HEK293 (cell line): Measurements from ENCODE around the gene SLC25A41.

Experiments
- CTCF ChIA-PET: fragments of 350-600 bp; formaldehyde crosslinking; extraction: SDS; loops from one replicate; lab custom pipeline; 2021; ENCODE audit warnings: antibody characterized with exemption; lab: Yijun Ruan, JAX
- POLR2A ChIA-PET: fragments of 300-600 bp; formaldehyde crosslinking; extraction: SDS; loops from one replicate; lab custom pipeline; 2020; ENCODE audit warnings: antibody characterized with exemption, inconsistent platforms; lab: Yijun Ruan, JAX
- H3K27ac ChIP-seq: fragments of 200-500 bp; sonication (Bioruptor generic); 2 replicates; pipeline ENCODE4 v1.5.1; 2014; ENCODE audit warnings: low read depth, low read length, control low read depth, inconsistent platforms; ENCODE audit errors: extremely low read depth
- H3K36me3 ChIP-seq, 2 experiments: fragments of 200-500 bp in 1 of 2; sonication (Bioruptor generic) in 1 of 2; 1 replicate in 1 of 2; 2 replicates in 1 of 2; pipeline ENCODE4 v1.5.1; 2014 to 2017; ENCODE audit warnings: inconsistent platforms in 2 of 2, low read length in 2 of 2; ENCODE audit not compliant: control insufficient read depth in 2 of 2, insufficient read depth in 1 of 2
- H3K4me1 ChIP-seq: fragments of 200-500 bp; sonication (Bioruptor generic); 2 replicates; pipeline ENCODE4 v1.5.1; 2014; ENCODE audit warnings: mild to moderate bottlenecking, low read length, inconsistent platforms; ENCODE audit not compliant: control insufficient read depth, insufficient read depth
- H3K4me3 ChIP-seq: 2 replicates; pipeline ENCODE4 v1.5.1; 2011; ENCODE audit warnings: low read depth, mild to moderate bottlenecking, control low read depth, low read length, moderate library complexity
- H3K9me3 ChIP-seq: fragments of 200-500 bp; sonication (Bioruptor generic); 2 replicates; pipeline ENCODE4 v1.5.1; 2014; ENCODE audit warnings: low read depth, low read length, inconsistent platforms; ENCODE audit not compliant: control insufficient read depth, insufficient read depth
- BCL11A ChIP-seq: fragments of 450-650 bp; formaldehyde crosslinking; IDR thresholded peaks from 2 replicates; pipeline ENCODE4 v1.5.1; 2016; ENCODE audit warnings: low read depth, missing biosample characterization, missing genetic modification characterization
- FEZF1 ChIP-seq: fragments of 450-650 bp; formaldehyde crosslinking; IDR thresholded peaks from 2 replicates; pipeline ENCODE4 v1.5.1; 2016; ENCODE audit warnings: missing biosample characterization, missing genetic modification characterization
- GFI1B ChIP-seq: fragments of 450-650 bp; formaldehyde crosslinking; IDR thresholded peaks from 2 replicates; pipeline ENCODE4 v1.5.1; 2016; ENCODE audit warnings: missing biosample characterization, missing genetic modification characterization
- KLF1 ChIP-seq: fragments of 450-650 bp; formaldehyde crosslinking; IDR thresholded peaks from 2 replicates; pipeline ENCODE4 v1.5.1; 2016; ENCODE audit warnings: missing biosample characterization, missing genetic modification characterization
- KLF9 ChIP-seq: fragments of 450-650 bp; formaldehyde crosslinking; IDR thresholded peaks from 2 replicates; pipeline ENCODE4 v1.5.1; 2016; ENCODE audit warnings: missing biosample characterization, missing genetic modification characterization, low read depth
- REST ChIP-seq: fragments of 450-650 bp; formaldehyde crosslinking; IDR thresholded peaks from 2 replicates; pipeline ENCODE4 v1.5.1; 2016; ENCODE audit warnings: missing biosample characterization, missing genetic modification characterization
- ZNF18 ChIP-seq: fragments of 450-650 bp; formaldehyde crosslinking; IDR thresholded peaks from 2 replicates; pipeline ENCODE4 v1.5.1; 2016; ENCODE audit warnings: missing biosample characterization, missing genetic modification characterization
- ZNF221 ChIP-seq: fragments of 450-650 bp; formaldehyde crosslinking; IDR thresholded peaks from 2 replicates; pipeline ENCODE4 v1.5.1; 2017; ENCODE audit warnings: missing biosample characterization, missing genetic modification characterization, borderline replicate concordance
- ZNF248 ChIP-seq: fragments of 450-650 bp; formaldehyde crosslinking; IDR thresholded peaks from 2 replicates; pipeline ENCODE4 v1.5.1; 2017; ENCODE audit warnings: missing biosample characterization, missing genetic modification characterization
- ZNF302 ChIP-seq: fragments of 450-650 bp; formaldehyde crosslinking; IDR thresholded peaks from 2 replicates; pipeline ENCODE4 v1.5.1; 2016; ENCODE audit warnings: missing biosample characterization, missing genetic modification characterization, low read depth
- ZNF324 ChIP-seq: fragments of 450-650 bp; formaldehyde crosslinking; IDR thresholded peaks from 2 replicates; pipeline ENCODE4 v1.5.1; 2016; ENCODE audit warnings: missing biosample characterization, missing genetic modification characterization
- ZNF350 ChIP-seq: fragments of 450-650 bp; formaldehyde crosslinking; IDR thresholded peaks from 2 replicates; pipeline ENCODE4 v1.5.0; 2017; ENCODE audit warnings: missing biosample characterization, mild to moderate bottlenecking, missing genetic modification characterization
- ZNF404 ChIP-seq: fragments of 450-650 bp; formaldehyde crosslinking; IDR thresholded peaks from 2 replicates; pipeline ENCODE4 v1.5.1; 2017; ENCODE audit warnings: missing biosample characterization, missing genetic modification characterization
- ZNF488 ChIP-seq: fragments of 450-650 bp; formaldehyde crosslinking; IDR thresholded peaks from 2 replicates; pipeline ENCODE4 v1.5.1; 2016; ENCODE audit warnings: missing biosample characterization, missing genetic modification characterization
- ZNF510 ChIP-seq: fragments of 450-650 bp; formaldehyde crosslinking; IDR thresholded peaks from 2 replicates; pipeline ENCODE4 v1.5.1; 2018; ENCODE audit warnings: mild to moderate bottlenecking, missing genetic modification characterization, missing biosample characterization; ENCODE audit not compliant: insufficient replicate concordance
- ZNF521 ChIP-seq: fragments of 450-650 bp; formaldehyde crosslinking; IDR thresholded peaks from 2 replicates; pipeline ENCODE4 v1.5.1; 2017; ENCODE audit warnings: missing biosample characterization, mild to moderate bottlenecking, missing genetic modification characterization
- ZNF658 ChIP-seq: fragments of 450-650 bp; formaldehyde crosslinking; IDR thresholded peaks from 2 replicates; pipeline ENCODE4; 2016; ENCODE audit warnings: missing biosample characterization, missing genetic modification characterization
- TF ChIP-seq, protein P1 (sequence below): fragments of 450-650 bp; formaldehyde crosslinking; IDR thresholded peaks from 2 replicates; pipeline ENCODE4 v1.5.1; 2016; ENCODE audit warnings: missing biosample characterization, missing genetic modification characterization
- TF ChIP-seq, protein P2 (sequence below): fragments of 450-650 bp; formaldehyde crosslinking; IDR thresholded peaks from 2 replicates; pipeline ENCODE4 v1.5.1; 2016; ENCODE audit warnings: missing biosample characterization, missing genetic modification characterization, borderline replicate concordance
- TF ChIP-seq, protein P3 (sequence below): fragments of 450-650 bp; formaldehyde crosslinking; IDR thresholded peaks from 2 replicates; pipeline ENCODE4; 2016; ENCODE audit warnings: missing biosample characterization, missing genetic modification characterization

Gene SLC25A41

DNA sequence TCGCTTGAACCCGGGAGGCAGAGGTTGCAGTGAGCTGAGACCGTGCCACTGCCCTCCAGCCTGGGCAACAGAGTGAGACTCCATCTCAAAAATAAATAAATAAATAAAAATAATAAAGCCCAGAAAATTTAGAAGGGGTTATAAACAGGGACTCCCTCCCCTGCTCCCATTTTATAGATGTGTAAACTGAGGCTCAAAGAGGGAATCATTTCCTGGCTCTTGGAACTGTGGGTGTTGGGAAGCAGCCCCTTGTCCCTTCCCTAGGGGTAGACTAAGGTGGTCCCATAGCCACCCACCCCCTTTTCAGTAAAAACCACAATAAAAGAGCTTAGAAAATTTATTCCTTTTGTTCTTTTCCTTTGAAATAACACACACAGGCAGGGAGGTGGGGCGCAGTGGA lies 6.2 kb upstream of the SLC25A41 start (continued):
- TF ChIP-seq REST (tag by site-specific recombination) = no peak
- no peak for TF ChIP-seq ZNF350 (tag by site-specific recombination)
- no peak for TF ChIP-seq ZNF248 (tag by site-specific recombination)

GRCh38 chr19:6433165-6433564 lies 398 bp downstream of the SLC25A41 start:
- CTCF ChIA-PET = interaction anchor here (0.6 kb wide), 1 partner anchor 52 kb away, joined by 3 read pairs; no protein-coding TSS in a partner anchor
- Histone ChIP-seq H3K4me1 (no peaks in the 10 kb centered on the region), H3K27ac (no peak overlapping the region)
- TF ChIP-seq, protein P1, sequence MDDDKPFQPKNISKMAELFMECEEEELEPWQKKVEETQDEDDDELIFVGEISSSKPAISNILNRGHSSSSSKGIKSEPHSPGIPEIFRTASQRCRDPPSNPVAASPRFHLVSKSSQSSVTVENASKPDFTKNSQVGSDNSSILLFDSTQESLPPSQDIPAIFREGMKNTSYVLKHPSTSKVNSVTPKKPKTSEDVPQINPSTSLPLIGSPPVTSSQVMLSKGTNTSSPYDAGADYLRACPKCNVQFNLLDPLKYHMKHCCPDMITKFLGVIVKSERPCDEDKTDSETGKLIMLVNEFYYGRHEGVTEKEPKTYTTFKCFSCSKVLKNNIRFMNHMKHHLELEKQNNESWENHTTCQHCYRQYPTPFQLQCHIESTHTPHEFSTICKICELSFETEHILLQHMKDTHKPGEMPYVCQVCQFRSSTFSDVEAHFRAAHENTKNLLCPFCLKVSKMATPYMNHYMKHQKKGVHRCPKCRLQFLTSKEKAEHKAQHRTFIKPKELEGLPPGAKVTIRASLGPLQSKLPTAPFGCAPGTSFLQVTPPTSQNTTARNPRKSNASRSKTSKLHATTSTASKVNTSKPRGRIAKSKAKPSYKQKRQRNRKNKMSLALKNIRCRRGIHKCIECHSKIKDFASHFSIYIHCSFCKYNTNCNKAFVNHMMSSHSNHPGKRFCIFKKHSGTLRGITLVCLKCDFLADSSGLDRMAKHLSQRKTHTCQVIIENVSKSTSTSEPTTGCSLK (tag by site-specific recombination) = no peak
- TF ChIP-seq, protein P2, sequence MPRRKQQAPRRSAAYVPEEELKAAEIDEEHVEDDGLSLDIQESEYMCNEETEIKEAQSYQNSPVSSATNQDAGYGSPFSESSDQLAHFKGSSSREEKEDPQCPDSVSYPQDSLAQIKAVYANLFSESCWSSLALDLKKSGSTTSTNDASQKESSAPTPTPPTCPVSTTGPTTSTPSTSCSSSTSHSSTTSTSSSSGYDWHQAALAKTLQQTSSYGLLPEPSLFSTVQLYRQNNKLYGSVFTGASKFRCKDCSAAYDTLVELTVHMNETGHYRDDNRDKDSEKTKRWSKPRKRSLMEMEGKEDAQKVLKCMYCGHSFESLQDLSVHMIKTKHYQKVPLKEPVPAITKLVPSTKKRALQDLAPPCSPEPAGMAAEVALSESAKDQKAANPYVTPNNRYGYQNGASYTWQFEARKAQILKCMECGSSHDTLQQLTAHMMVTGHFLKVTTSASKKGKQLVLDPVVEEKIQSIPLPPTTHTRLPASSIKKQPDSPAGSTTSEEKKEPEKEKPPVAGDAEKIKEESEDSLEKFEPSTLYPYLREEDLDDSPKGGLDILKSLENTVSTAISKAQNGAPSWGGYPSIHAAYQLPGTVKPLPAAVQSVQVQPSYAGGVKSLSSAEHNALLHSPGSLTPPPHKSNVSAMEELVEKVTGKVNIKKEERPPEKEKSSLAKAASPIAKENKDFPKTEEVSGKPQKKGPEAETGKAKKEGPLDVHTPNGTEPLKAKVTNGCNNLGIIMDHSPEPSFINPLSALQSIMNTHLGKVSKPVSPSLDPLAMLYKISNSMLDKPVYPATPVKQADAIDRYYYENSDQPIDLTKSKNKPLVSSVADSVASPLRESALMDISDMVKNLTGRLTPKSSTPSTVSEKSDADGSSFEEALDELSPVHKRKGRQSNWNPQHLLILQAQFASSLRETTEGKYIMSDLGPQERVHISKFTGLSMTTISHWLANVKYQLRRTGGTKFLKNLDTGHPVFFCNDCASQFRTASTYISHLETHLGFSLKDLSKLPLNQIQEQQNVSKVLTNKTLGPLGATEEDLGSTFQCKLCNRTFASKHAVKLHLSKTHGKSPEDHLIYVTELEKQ (tag by site-specific recombination) = no peak
- TF ChIP-seq ZNF488 (tag by site-specific recombination) = no peak
- peak; percentile 61; the same call in 1 of the 2 replicates for TF ChIP-seq KLF1
- TF ChIP-seq ZNF221 (tag by site-specific recombination) = no peak
- TF ChIP-seq, all 188 proteins: peak for 1
- POLR2A ChIA-PET = no interaction called here
- H3K4me3 ChIP-seq = no peak overlapping the region
- no peaks in the 10 kb centered on the region for H3K36me3 ChIP-seq
- no peaks in the 10 kb centered on the region for H3K9me3 ChIP-seq

DNA sequence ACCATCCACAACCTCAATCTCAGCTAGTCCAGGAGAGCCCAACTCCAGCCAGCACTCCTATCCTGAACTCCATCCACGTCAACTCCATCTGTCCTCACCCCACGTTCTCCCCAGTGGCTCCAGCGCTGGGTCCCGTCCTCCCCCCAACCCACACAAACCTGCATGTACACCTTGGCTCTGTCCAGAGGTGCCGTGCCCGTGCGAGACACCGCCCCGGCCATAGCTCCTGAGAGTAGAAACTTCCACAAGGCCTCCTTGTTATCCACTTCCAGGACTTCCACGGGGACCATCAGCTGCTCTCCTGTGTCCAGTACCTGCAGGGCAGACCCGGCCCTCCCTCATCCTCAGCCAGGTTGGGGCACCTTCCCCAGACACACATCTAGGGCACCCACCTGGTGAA lies 1.7 kb downstream of the SLC25A41 start:
- CTCF ChIA-PET = interaction anchor here (0.6 kb wide), 1 partner anchor 961 kb away, joined by 4 read pairs; no protein-coding TSS in a partner anchor
- POLR2A ChIA-PET = interaction anchor here (0.6 kb wide), 1 partner anchor 27 kb away, joined by 3 read pairs; no protein-coding TSS in a partner anchor
- H3K4me3 ChIP-seq = no peak overlapping the region
- H3K9me3 ChIP-seq = no peaks in the 10 kb centered on the region
- H3K4me1 ChIP-seq = no peaks in the 10 kb centered on the region
- no peak overlapping the region for H3K27ac ChIP-seq
- no peaks in the 10 kb centered on the region for H3K36me3 ChIP-seq
- TF ChIP-seq ZNF302 (tag by site-specific recombination) = no peak
- no peak for TF ChIP-seq ZNF521 (tag by site-specific recombination)
- TF ChIP-seq ZNF510 (tag by site-specific recombination) = no peak
- TF ChIP-seq ZNF658 (tag by site-specific recombination) = no peak
- TF ChIP-seq BCL11A (tag by site-specific recombination) = no peak
- TF ChIP-seq FEZF1 (tag by site-specific recombination) = no peak
- TF ChIP-seq ZNF324 (tag by site-specific recombination) = no peak
- no peak for TF ChIP-seq ZNF18 (tag by site-specific recombination)
- TF ChIP-seq, protein P3, sequence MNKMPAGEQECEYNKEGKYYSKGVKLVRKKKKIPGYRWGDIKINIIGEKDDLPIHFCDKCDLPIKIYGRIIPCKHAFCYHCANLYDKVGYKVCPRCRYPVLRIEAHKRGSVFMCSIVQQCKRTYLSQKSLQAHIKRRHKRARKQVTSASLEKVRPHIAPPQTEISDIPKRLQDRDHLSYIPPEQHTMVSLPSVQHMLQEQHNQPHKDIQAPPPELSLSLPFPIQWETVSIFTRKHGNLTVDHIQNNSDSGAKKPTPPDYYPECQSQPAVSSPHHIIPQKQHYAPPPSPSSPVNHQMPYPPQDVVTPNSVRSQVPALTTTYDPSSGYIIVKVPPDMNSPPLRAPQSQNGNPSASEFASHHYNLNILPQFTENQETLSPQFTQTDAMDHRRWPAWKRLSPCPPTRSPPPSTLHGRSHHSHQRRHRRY = no peak
- no peak for TF ChIP-seq KLF9
- no peak for TF ChIP-seq ZNF404 (tag by site-specific recombination)
- no peak for TF ChIP-seq GFI1B (tag by site-specific recombination)
